Keratinocyte (primary cell): ENCODE results near the gene RNF180. TPM values are rescaled to one million over a fixed set of nuclear protein-coding genes. Genes with fewer than 3 reads are reported as not detected.

Source experiments
- DNase-seq: peaks from one replicate; pipeline ENCODE4 v3.0.0-alpha.2; 2011; ENCODE audit warnings: low read depth, missing footprints, low spot score
- FAIRE-seq: peaks from 2 replicates; lab custom pipeline; 2011; peaks lifted over from hg19 to GRCh38; lab: Jason Lieb, UNC
- H2AFZ ChIP-seq: 2 replicates; pipeline ENCODE4 v1.6.0; 2012; ENCODE audit warnings: low read length, control low read depth, inconsistent platforms; ENCODE audit not compliant: control insufficient read depth
- H3K27ac ChIP-seq: 2 replicates; pipeline ENCODE4 v1.5.1; 2011; ENCODE audit warnings: low read length; ENCODE audit not compliant: control insufficient read depth, insufficient read depth
- H3K27me3 ChIP-seq: 3 replicates; pipeline ENCODE4 v1.6.0; 2011; ENCODE audit warnings: low read length; ENCODE audit not compliant: control insufficient read depth, insufficient read depth; ENCODE audit errors: extremely low read depth
- H3K36me3 ChIP-seq, 2 experiments: 2 replicates in 1 of 2; 3 replicates in 1 of 2; pipeline ENCODE4 v1.5.1; 2011; ENCODE audit warnings: low read length in 2 of 2, mild to moderate bottlenecking in 1 of 2; ENCODE audit not compliant: control insufficient read depth in 2 of 2, insufficient read depth in 2 of 2; ENCODE audit errors: extremely low read depth in 1 of 2
- H3K4me1 ChIP-seq: 3 replicates; pipeline ENCODE4 v1.5.1; 2011; ENCODE audit warnings: low read length; ENCODE audit not compliant: control insufficient read depth, insufficient read depth; ENCODE audit errors: extremely low read depth
- H3K4me2 ChIP-seq: 3 replicates; pipeline ENCODE4 v1.6.0; 2011; ENCODE audit warnings: low read depth, low read length; ENCODE audit not compliant: control insufficient read depth, insufficient read depth; ENCODE audit errors: extremely low read depth
- H3K4me3 ChIP-seq, 3 experiments: fragments of 200-600 bp in 1 of 3; sonication (generic) in 1 of 3; 2 replicates in 2 of 3; 3 replicates in 1 of 3; pipeline ENCODE4 v1.5.1; 2011 to 2016; ENCODE audit warnings: low read length in 3 of 3, mild to moderate bottlenecking in 3 of 3, control low read depth in 2 of 3, inconsistent platforms in 1 of 3, low read depth in 1 of 3, mixed read lengths in 1 of 3, mixed run types in 1 of 3, moderate library complexity in 1 of 3; ENCODE audit not compliant: control insufficient read depth in 2 of 3, insufficient read depth in 2 of 3; ENCODE audit errors: extremely low read depth in 1 of 3
- H3K79me2 ChIP-seq: 2 replicates; pipeline ENCODE4 v1.6.0; 2012; ENCODE audit warnings: low read length; ENCODE audit not compliant: control insufficient read depth, insufficient read depth
- H3K9ac ChIP-seq: 3 replicates; pipeline ENCODE4 v1.6.0; 2011; ENCODE audit warnings: low read length; ENCODE audit not compliant: control insufficient read depth, insufficient read depth; ENCODE audit errors: extremely low read depth
- H3K9me1 ChIP-seq: 3 replicates; pipeline ENCODE4 v1.6.0; 2011; ENCODE audit warnings: low read length; ENCODE audit not compliant: control insufficient read depth, insufficient read depth; ENCODE audit errors: extremely low read depth
- H3K9me3 ChIP-seq: 2 replicates; pipeline ENCODE4 v1.5.1; 2012; ENCODE audit warnings: low read depth, low read length; ENCODE audit not compliant: control insufficient read depth
- H4K20me1 ChIP-seq: 3 replicates; pipeline ENCODE4 v1.6.0; 2011; ENCODE audit warnings: low read length; ENCODE audit not compliant: control insufficient read depth, insufficient read depth; ENCODE audit errors: extremely low read depth
- CTCF ChIP-seq, 3 experiments: IDR thresholded peaks in 1 of 3; conservative IDR thresholded peaks in 1 of 3; optimal IDR thresholded peaks in 1 of 3; 2 replicates in 2 of 3; 3 replicates in 1 of 3; pipeline versions ENCODE3 to v1.5.1; 2011; ENCODE audit warnings: low read length in 3 of 3, mild to moderate bottlenecking in 3 of 3, moderate library complexity in 2 of 3, control low read depth in 1 of 3, inconsistent platforms in 1 of 3; ENCODE audit not compliant: insufficient read depth in 2 of 3; ENCODE audit errors: extremely low read depth in 1 of 3
- EZH2 ChIP-seq: IDR thresholded peaks from one replicate; pipeline ENCODE4 v1.6.1; 2012; ENCODE audit warnings: inconsistent platforms, mild to moderate bottlenecking, low read length, moderate library complexity
- dilution Hi-C: fragments of 300-500 bp; cut with MboI; formaldehyde crosslinking; loops from one replicate; pipeline ENCODE4 v1.7.0; 2020; ENCODE audit warnings: low sequenced_read_pairs; ENCODE audit not compliant: extremely low pct_ligation_motif_present
- polyA plus RNA-seq, 5 experiments: library from polyadenylated mRNA; depleted of rRNA in 3 of 5; stranded (reverse) in 3 of 5; stranded (forward) in 1 of 5; unstranded in 1 of 5; fragments of >200 nt; gene quantifications; 1 replicate in 1 of 5; 2 replicates in 3 of 5; 3 replicates in 1 of 5; pipeline versions ENCODE4 v1.2.1 to v1.2.3, GENCODE V29; 2011 to 2012; ENCODE audit warnings: missing spikeins in 2 of 5, low read depth in 1 of 5, low replicate concordance in 1 of 5

RNF180 gene
- polyA plus RNA-seq, 1 donor (not counting 4 experiments of a cell fraction or from before 2014, with no cell fraction given) = 2.4 TPM

GRCh38 chr5:64292611-64293215 is 127.1 kb downstream of the RNF180 start:
- Histone ChIP-seq H4K20me1 (no peaks in the 10 kb centered on the region), H3K9me3 (no peaks in the 10 kb centered on the region), H3K9ac (no peak overlapping the region), H3K9me1 (no peaks in the 10 kb centered on the region), H3K27ac (no peak overlapping the region), H2AFZ (no peak overlapping the region), H3K79me2 (no peaks in the 10 kb centered on the region), H3K36me3 (no peaks in the 10 kb centered on the region), H3K4me2 (no peak overlapping the region), H3K27me3 (no peaks in the 10 kb centered on the region), H3K4me1 (peaks cover 11% of the 10 kb centered on the region), H3K4me3 (no peak overlapping the region)
- no peak for FAIRE-seq
- dilution Hi-C loops = no loop called here
- no peak for DNase-seq
- TF ChIP-seq EZH2 = no peak
- TF ChIP-seq CTCF (optimal IDR thresholded peaks at IDR 0.05 in 1 of 3, IDR thresholded peaks at IDR 0.05 in 1 of 3, conservative IDR thresholded peaks at IDR 0.05 in 1 of 3; ENCODE audit: extremely low read depth in 1 of 3, insufficient read depth in 2 of 3, low read length in 3 of 3) = no peak

- FAIRE-seq = no peak
- H3K79me2 ChIP-seq = no peaks in the 10 kb centered on the region
- dilution Hi-C loops = no loop called here
Measured at GRCh38 chr5:64295101-64295500, 129.5 kb downstream of the RNF180 start.

More at GRCh38 chr5:64295101-64295500, 129.5 kb downstream of the RNF180 start:
- Histone ChIP-seq H3K27ac (no peak overlapping the region), H3K9me1 (no peaks in the 10 kb centered on the region), H3K36me3 (no peaks in the 10 kb centered on the region), H3K9ac (no peak overlapping the region), H4K20me1 (no peaks in the 10 kb centered on the region), H2AFZ (no peak overlapping the region), H3K4me1 (peaks cover 25% of the 10 kb centered on the region), H3K27me3 (no peaks in the 10 kb centered on the region), H3K9me3 (no peaks in the 10 kb centered on the region), H3K4me2 (no peak overlapping the region), H3K4me3 (no peak overlapping the region)
- TF ChIP-seq EZH2 (no peak), CTCF (optimal IDR thresholded peaks at IDR 0.05 in 1 of 3, IDR thresholded peaks at IDR 0.05 in 1 of 3, conservative IDR thresholded peaks at IDR 0.05 in 1 of 3; ENCODE audit: extremely low read depth in 1 of 3, insufficient read depth in 2 of 3, low read length in 3 of 3) (no peak)
- no peak for DNase-seq
